IPS DF 4.7 (cell line): Measurements from ENCODE around the gene RNF130.

Source experiments
- DNase-seq: peaks from one replicate; pipeline ENCODE4 v3.0.0-alpha.2; 2013; ENCODE audit warnings: low spot score; ENCODE audit errors: extremely low read depth

Gene RNF130

DNA sequence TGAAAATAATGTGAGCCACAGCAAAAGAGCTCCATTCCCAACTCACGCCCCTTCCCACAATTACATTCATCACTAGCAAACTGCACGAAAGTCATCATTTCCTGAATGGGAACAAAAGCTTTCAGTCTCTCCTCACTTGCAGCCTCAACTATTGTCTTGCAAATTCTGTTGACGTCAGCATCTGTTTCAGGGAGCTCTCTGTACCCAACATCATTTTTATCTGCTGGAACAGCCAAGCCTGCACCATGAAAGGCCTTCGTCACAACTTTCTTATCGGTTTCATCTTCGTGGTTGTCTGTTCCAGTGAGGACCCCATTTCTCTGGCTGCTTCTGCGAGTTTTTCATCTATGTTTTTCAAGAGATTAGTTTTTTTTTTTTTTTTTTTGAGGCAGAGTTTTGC, 14.3 kb upstream of the RNF130 start:
- DNase-seq, result peak; percentile 92

- no peak for DNase-seq
Observed at GRCh38 chr5:180084638-180085561, 13.3 kb upstream of the RNF130 start.

DNA sequence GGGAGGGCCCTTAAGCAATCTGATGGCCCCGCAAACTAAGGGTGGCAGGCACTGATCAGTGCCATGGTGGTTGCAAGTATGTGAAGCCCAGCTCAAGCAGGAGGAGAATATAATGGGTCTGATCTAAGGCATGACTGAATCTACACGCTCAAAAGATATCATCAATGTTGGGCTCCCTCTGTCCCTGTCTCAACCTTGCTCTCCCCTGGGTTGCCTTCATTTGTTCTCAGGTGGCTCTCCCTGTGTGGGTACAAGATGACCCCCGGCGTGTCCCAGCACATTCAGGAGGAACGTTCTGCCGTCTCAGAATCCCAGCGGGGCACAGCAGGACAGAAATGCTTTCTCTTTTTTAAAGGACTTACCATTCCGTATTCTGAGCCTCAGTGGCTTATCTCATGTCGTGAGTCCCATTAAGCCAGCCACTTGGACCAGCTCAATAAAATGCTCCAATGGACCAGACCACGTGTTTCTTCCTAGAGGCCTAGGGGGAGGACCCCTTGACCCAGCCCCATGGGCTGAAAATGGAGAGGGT, 12.0 kb upstream of the RNF130 start:
- no peak for DNase-seq

- DNase-seq, result peak; percentile 87
Observed at GRCh38 chr5:180082633-180083420, 11.3 kb upstream of the RNF130 start.

GRCh38 chr5:180081481-180081880, 9.9 kb upstream of the RNF130 start:
- no peak for DNase-seq

DNA sequence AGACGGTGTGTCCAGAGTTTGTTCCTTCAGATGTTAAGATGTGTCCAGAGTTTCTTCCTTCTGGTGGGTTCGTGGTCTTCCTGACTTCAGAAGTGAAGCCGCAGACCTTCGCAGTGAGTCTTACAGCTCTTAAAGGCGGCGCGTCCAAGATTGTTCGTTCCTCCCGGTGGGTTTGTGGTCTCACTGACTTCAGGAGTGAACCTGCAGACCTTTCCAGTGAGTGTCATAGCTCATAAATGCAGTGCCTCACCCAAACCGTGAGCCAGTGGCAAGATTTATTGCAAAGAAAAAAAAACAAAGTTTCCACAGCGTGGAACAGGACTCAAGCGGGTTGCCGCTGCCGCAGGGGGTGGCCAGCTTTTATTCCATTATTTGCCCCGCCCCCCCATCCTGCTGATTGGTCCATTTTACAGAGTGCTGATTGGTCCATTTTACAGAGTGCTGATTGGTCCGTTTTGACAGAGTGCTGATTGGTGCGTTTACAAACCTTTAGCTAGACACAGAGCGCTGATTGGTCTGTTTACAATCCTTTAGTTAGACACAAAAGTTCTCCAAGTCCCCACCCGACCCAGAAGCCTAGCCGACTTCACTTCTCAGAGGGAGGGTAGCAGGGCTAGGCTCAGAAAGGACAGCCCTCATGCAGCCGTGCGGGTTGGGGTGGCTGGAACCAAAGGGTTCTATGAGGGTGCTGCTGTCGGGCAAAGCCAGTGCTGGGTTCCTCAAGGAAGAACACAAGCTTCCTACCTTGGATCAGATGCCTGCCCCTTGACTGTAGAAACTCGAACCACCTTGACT, 9.1 kb upstream of the RNF130 start:
- DNase-seq, result no peak

- DNase-seq, result no peak
Observed at GRCh38 chr5:180079702-180080466, 8.3 kb upstream of the RNF130 start.

GRCh38 chr5:180078348-180078747, 6.8 kb upstream of the RNF130 start:
- DNase-seq, result no peak

DNA sequence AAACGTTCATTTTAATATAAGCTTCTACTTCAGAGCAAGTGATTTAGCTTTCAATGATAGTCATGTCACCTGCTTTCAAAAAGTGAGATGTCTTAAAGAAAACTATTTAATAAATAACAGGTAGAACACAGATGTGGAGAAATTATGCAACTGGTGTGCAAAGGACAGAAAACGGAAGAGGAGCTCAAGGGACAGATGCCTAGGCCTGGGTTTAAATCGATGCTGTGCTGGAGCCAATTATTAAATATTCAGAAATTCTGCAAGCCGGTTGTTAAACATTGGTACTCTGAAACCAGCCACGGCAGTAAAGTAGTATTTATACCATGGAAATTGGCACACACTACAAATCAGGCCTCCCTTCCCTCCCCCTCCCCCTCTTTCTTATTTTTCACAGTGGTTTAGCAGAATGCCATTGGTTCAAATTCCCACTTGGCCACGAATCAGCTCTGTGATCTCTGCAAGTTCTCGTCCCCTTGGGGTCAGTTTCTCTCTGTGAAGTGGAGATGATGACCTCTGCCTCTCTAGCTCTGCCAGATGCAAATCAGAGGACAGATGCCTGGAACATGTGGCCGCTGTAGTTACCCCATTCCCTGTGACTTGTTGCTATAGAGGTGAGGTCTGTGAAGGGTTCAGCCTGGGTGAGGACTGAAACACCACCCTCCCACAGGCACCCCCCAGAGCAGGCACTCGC, 6.2 kb upstream of the RNF130 start:
- DNase-seq, result no peak

- DNase-seq, result no peak
Observed at GRCh38 chr5:180075703-180076102, 4.1 kb upstream of the RNF130 start.

DNA sequence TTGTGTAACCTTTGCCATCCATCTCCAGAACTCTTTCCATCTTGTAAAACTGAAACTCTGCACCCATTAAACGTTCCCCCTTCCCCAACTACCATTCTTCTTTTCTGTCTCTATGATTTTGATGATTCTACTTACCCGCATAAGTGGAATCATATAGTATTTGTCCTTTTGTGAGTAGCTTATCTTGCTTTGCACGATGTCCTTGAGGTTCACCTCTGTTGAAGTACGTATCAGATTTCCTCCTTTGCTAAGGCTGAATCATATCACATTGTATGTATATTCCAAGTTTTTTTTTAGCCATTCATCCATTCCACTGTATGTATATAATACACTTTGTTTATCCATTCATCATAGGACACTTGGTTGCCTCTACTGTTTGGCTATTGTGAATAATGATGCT, 2.9 kb upstream of the RNF130 start:
- DNase-seq, result no peak

- no peak for DNase-seq
Observed at GRCh38 chr5:180072556-180072955, 997 bp upstream of the RNF130 start.

DNA sequence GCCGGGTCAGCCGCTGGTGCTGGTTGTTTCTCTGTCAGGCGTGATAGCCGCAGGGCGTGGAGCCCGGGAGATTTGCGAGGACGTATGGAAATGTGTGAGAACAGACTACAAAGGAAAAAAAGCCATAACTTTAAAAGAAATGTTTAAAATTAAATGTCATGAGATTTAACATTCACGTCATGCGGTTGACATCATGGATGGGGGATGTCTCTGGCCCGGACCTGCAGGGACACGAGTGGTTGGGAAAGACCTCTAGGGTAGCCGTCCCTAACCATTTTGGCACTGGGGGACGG, 643 bp upstream of the RNF130 start:
- no peak for DNase-seq

DNA sequence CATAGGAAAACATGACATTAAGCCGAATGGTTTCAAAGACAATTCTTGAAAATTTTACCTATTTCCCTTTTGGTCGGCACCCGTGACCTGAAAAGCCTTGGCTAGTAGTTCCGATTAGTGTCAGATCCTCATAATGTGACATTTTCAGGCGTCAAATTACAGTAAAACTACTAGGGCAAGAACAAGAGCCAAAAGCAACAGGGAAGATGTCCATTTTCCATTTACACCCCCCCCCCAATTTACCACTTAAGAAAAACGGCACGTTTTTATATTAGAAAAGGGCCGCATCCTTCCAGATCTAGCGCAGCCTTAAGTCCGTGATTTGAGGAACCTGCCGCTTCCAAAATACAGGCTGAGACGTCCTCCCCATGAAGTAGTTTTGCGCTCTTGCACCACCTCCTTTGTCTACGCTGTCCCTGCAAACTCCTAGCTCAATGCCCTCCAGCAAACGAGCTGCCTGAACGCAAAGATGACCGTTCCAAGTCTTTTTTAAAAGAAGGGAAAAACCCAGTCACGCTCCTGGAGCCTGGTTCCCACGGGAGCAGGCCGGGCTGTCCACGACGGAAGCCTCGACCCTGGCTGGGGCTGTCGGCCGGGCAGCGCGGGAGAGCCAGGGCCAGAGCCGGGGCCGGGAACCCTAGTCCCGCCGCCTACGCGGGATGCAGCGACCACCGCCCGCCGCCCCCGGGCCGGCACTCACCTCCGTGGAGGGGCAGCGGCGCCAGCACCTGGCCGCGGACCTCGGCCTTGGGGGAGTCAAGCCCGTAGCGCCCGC, 616 bp downstream of the RNF130 start:
- DNase-seq, result no peak

- DNase-seq, result no peak
Observed at GRCh38 chr5:180069589-180070247, 1.8 kb downstream of the RNF130 start.

DNA sequence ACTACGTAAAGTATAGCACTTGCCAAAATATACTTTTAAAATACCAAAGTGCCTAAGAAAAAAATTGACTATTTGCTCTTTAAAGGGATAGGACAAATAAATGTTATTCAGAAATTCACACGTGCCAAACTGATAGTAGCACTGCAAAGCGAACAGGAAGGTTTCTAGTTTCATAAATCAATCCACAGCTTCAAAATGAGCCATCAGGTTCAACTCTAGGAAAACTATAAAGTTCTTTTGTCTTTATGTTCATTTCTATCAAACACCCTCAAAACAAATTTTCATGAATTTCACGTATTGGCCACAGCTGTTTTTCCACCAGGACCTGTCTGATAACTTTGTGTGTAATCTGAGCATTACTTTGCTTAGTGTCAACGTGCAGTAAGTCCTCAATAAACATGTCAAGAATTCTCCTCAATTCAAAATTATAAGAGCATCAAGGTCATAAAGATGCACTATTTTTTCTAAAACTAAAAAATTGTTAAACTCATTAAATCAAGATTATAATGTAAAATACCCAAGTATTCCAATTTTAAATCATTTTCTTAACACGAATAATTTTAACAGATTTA, 3.0 kb downstream of the RNF130 start:
- DNase-seq, result no peak

DNA sequence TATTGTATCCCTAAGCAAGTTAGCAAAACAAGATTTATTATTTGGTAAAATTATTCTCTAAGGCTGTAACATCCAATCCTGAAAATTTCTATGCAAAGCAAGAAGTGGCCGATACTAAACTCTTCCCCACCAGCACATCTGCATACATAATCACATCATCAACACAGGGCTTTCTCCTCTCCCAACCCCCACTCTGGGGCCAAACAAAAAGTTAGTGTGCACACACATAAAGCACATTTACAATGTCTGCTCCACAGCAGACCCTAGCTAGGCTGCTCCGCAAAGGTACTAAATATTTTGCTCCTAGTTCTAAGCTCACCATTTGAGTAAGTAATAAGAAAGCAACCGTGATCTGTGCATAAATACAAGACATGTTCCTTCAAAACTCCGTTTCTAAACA, 3.6 kb downstream of the RNF130 start:
- no peak for DNase-seq

DNA sequence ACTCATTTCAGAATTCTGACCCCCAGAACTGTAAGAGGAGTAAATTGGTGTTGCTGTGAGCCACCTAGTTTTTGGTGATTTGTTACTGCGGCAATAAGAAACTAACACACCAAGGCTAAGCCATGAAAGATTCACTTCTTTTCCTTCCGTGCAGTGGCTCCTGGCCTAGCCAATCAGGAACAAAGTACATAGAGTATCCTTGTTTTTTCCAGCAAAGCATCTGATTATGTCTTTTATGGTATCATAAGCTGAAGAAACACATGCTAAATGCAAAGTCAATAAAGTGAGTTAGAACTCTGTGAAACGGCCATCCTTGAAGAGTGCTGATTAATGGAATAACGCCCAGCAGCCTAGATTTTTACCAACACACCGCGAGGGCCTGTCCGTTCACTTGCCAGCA, 11.4 kb downstream of the RNF130 start:
- no peak for DNase-seq

DNA sequence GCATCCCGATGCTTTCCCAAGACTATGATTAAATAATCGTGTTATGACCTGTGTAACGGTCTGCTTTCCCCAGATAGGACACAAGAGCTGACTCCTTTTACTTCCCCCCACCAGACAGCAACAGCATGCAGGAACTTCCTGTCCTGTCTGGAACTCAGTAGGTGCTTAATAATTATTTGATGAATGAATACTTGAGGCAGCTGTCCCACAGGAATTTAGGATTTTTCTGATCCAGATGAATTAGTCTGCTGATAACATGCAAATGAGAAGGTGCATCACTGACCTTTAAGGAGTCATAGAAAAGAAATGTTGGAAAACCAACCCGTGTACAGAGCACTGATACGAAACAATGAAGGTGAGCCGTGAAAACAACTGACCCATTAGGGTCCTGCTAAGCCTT, 12.2 kb downstream of the RNF130 start:
- no peak for DNase-seq
